Hepatocyte (in vitro differentiated cells): Measurements from ENCODE around the gene ADAMTS3. TPM values are rescaled to one million over a fixed set of nuclear protein-coding genes. Genes with fewer than 3 reads are reported as not detected.

Experiments
- DNase-seq: peaks from one replicate; pipeline ENCODE4 v3.0.0-alpha.2; 2016; ENCODE audit warnings: low spot score
- H2AFZ ChIP-seq: fragments of 200-600 bp; sonication (generic); 2 replicates; pipeline ENCODE4 v1.6.0; 2016; ENCODE audit warnings: antibody characterized with exemption, mild to moderate bottlenecking
- H3K27ac ChIP-seq: fragments of 200-600 bp; sonication (generic); 2 replicates; pipeline ENCODE4 v1.5.1; 2016; ENCODE audit warnings: mild to moderate bottlenecking
- H3K27me3 ChIP-seq: fragments of 200-600 bp; sonication (generic); 2 replicates; pipeline ENCODE4 v1.6.1; 2016
- H3K36me3 ChIP-seq: fragments of 200-600 bp; sonication (generic); replicated peaks from 2 replicates; pipeline ENCODE4 v1.5.1; 2016; ENCODE audit warnings: low read depth; ENCODE audit not compliant: insufficient read depth
- H3K4me1 ChIP-seq: fragments of 200-600 bp; sonication (generic); 2 replicates; pipeline ENCODE4 v1.5.1; 2016; ENCODE audit warnings: mild to moderate bottlenecking, moderate library complexity; ENCODE audit not compliant: insufficient read depth
- H3K4me2 ChIP-seq: fragments of 200-600 bp; sonication (generic); 2 replicates; pipeline ENCODE4 v1.6.0; 2016
- H3K4me3 ChIP-seq: fragments of 200-600 bp; sonication (generic); 2 replicates; pipeline ENCODE4 v1.5.1; 2016; ENCODE audit warnings: mild to moderate bottlenecking
- H3K79me2 ChIP-seq: fragments of 200-600 bp; sonication (generic); 2 replicates; pipeline ENCODE4 v1.6.0; 2017; ENCODE audit warnings: mild to moderate bottlenecking
- H3K9me2 ChIP-seq: fragments of 200-600 bp; sonication (generic); replicated peaks from 2 replicates; pipeline ENCODE4 v1.6.0; 2017; ENCODE audit warnings: mild to moderate bottlenecking; ENCODE audit not compliant: insufficient read depth
- H3K9me3 ChIP-seq: fragments of 200-600 bp; sonication (generic); 2 replicates; pipeline ENCODE4 v1.5.1; 2016; ENCODE audit warnings: low read depth, mild to moderate bottlenecking
- H4K20me1 ChIP-seq: fragments of 200-600 bp; sonication (generic); 2 replicates; pipeline ENCODE4 v1.6.0; 2016; ENCODE audit warnings: mild to moderate bottlenecking; ENCODE audit not compliant: insufficient read depth, poor library complexity, severe bottlenecking
- CTCF ChIP-seq: fragments of 200-600 bp; sonication (generic); IDR thresholded peaks from 2 replicates; pipeline ENCODE4 v1.5.1; 2016; ENCODE audit warnings: antibody characterized with exemption, mild to moderate bottlenecking; ENCODE audit not compliant: poor library complexity
- EZH2 ChIP-seq: fragments of 200-600 bp; sonication (generic); IDR thresholded peaks from 2 replicates; pipeline ENCODE4 v1.6.1; 2016; ENCODE audit warnings: antibody characterized with exemption, mild to moderate bottlenecking, borderline replicate concordance
- EZH2phosphoT487 ChIP-seq: fragments of 200-600 bp; sonication (generic); IDR thresholded peaks from one replicate; pipeline ENCODE4 v1.6.1; 2018; ENCODE audit warnings: antibody characterized with exemption, mild to moderate bottlenecking, low read depth, moderate library complexity; ENCODE audit not compliant: unreplicated experiment, severe bottlenecking
- WGBS: methylation state at CpG from one replicate; pipeline ENCODE4 v1.1.6; 2016; ENCODE audit warnings: low lambda C conversion rate; ENCODE audit errors: missing lambda C conversion rate; 5-methylcytosine and 5-hydroxymethylcytosine counted together
- polyA plus RNA-seq: library from polyadenylated mRNA; unstranded; fragments of >200 nt; fragmentation: Nextera tagmentation; extraction: Ambion mirVana; gene quantifications from 2 replicates; pipeline ENCODE4 v1.2.1, GENCODE V29; 2016
- total RNA-seq: library from RNA; depleted of rRNA; stranded (reverse); fragments of >200 nt; gene quantifications from 2 replicates; pipeline ENCODE4 v1.2.3, GENCODE V29; 2014

Gene ADAMTS3
- total and polyA plus RNA-seq, 2 experiments from 2014 or later: 0.59 to 5.8 TPM

GRCh38 chr4:72587334-72587733 is 18.3 kb upstream of the ADAMTS3 start:
- H3K36me3 ChIP-seq: no peaks in the 10 kb centered on the region
- DNase-seq: no peak
- no peaks in the 10 kb centered on the region for H3K79me2 ChIP-seq
- no peaks in the 10 kb centered on the region for H3K4me1 ChIP-seq
- H2AFZ ChIP-seq: no peak overlapping the region
- H3K9me2 ChIP-seq: no peaks in the 10 kb centered on the region
- no peak overlapping the region for H3K27ac ChIP-seq
- no peak overlapping the region for H3K4me3 ChIP-seq
- no peak for TF ChIP-seq EZH2
- WGBS: 92% methylated on average over 2 of the region's 2 CpGs
- H3K9me3 ChIP-seq: no peaks in the 10 kb centered on the region
- H4K20me1 ChIP-seq: no peaks in the 10 kb centered on the region
- H3K27me3 ChIP-seq: no peaks in the 10 kb centered on the region
- no peak overlapping the region for H3K4me2 ChIP-seq

- no peaks in the 10 kb centered on the region for H3K36me3 ChIP-seq
- H3K4me2 ChIP-seq: no peak overlapping the region
- H3K9me3 ChIP-seq: no peaks in the 10 kb centered on the region
- no peak overlapping the region for H3K4me3 ChIP-seq
- H3K9me2 ChIP-seq: no peaks in the 10 kb centered on the region
- H3K4me1 ChIP-seq: no peaks in the 10 kb centered on the region
- 0% methylated on average over 2 of the region's 2 CpGs for WGBS
- H4K20me1 ChIP-seq: no peaks in the 10 kb centered on the region
- H3K79me2 ChIP-seq: no peaks in the 10 kb centered on the region
- DNase-seq: no peak
- H3K27ac ChIP-seq: no peak overlapping the region
- H3K27me3 ChIP-seq: no peaks in the 10 kb centered on the region
- no peak overlapping the region for H2AFZ ChIP-seq
- no peak for TF ChIP-seq CTCF
- TF ChIP-seq EZH2phosphoT487: no peak
- TF ChIP-seq EZH2: no peak
Observed at GRCh38 chr4:72582853-72583252, 13.8 kb upstream of the ADAMTS3 start.

- no peaks in the 10 kb centered on the region for H4K20me1 ChIP-seq
- no peak overlapping the region for H2AFZ ChIP-seq
- no peaks in the 10 kb centered on the region for H3K79me2 ChIP-seq
- 96% methylated on average over 6 of the region's 6 CpGs for WGBS
- H3K36me3 ChIP-seq: no peaks in the 10 kb centered on the region
- H3K27ac ChIP-seq: no peak overlapping the region
- no peak overlapping the region for H3K4me2 ChIP-seq
- no peaks in the 10 kb centered on the region for H3K4me1 ChIP-seq
- DNase-seq: no peak
- TF ChIP-seq EZH2 (no peak), EZH2phosphoT487 (no peak), CTCF (no peak)
- no peaks in the 10 kb centered on the region for H3K27me3 ChIP-seq
- H3K9me3 ChIP-seq: no peaks in the 10 kb centered on the region
- H3K4me3 ChIP-seq: no peak overlapping the region
- no peaks in the 10 kb centered on the region for H3K9me2 ChIP-seq
Observed at GRCh38 chr4:72577211-72577610, 8.2 kb upstream of the ADAMTS3 start.

GRCh38 chr4:72571337-72571736 is 2.3 kb upstream of the ADAMTS3 start:
- H3K79me2 ChIP-seq: no peaks in the 10 kb centered on the region
- no peak for DNase-seq
- WGBS: 82% methylated on average over 6 of the region's 6 CpGs
- no peak overlapping the region for H3K4me2 ChIP-seq
- no peaks in the 10 kb centered on the region for H3K9me2 ChIP-seq
- no peaks in the 10 kb centered on the region for H3K9me3 ChIP-seq
- no peak overlapping the region for H3K4me3 ChIP-seq
- H3K27ac ChIP-seq: no peak overlapping the region
- H3K27me3 ChIP-seq: no peaks in the 10 kb centered on the region
- H4K20me1 ChIP-seq: no peaks in the 10 kb centered on the region
- no peak overlapping the region for H2AFZ ChIP-seq
- no peaks in the 10 kb centered on the region for H3K4me1 ChIP-seq
- TF ChIP-seq EZH2phosphoT487: no peak
- TF ChIP-seq EZH2: no peak
- no peak for TF ChIP-seq CTCF
- H3K36me3 ChIP-seq: no peaks in the 10 kb centered on the region
